HepG2 (cell line): Measurements from ENCODE around the gene HTD2. TPM values are rescaled to one million over a fixed set of nuclear protein-coding genes. Genes with fewer than 3 reads are reported as not detected.

Experiments
- ATF7-NPFF ChIP-seq: sonication (generic); formaldehyde crosslinking; IDR thresholded peaks from 2 replicates; pipeline ENCODE4 v1.8.1; 2023; ENCODE audit warnings: mild to moderate bottlenecking, low read depth, missing genetic modification reagents, moderate library complexity
- DRAP1 ChIP-seq: IDR thresholded peaks from 2 replicates; pipeline ENCODE4 v1.6.1; 2016; ENCODE audit warnings: missing genetic modification reagents, missing compliant biosample characterization
- ETV6 ChIP-seq: sonication (generic); formaldehyde crosslinking; conservative IDR thresholded peaks from 2 replicates; pipeline ENCODE4 v1.4.0; 2020; ENCODE audit warnings: missing genetic modification reagents
- KDM2A ChIP-seq: sonication (generic); formaldehyde crosslinking; IDR thresholded peaks from 2 replicates; pipeline ENCODE4 v1.4.0; 2020; ENCODE audit warnings: low read depth, missing genetic modification reagents, borderline replicate concordance
- KLF16 ChIP-seq, 2 experiments: sonication (generic) in 1 of 2; formaldehyde crosslinking in 1 of 2; IDR thresholded peaks; 2 replicates each; pipeline versions ENCODE4 v1.6.1 to v1.8.0; 2016 to 2023; ENCODE audit warnings: missing genetic modification reagents in 2 of 2, missing compliant biosample characterization in 1 of 2
- KLF6 ChIP-seq: IDR thresholded peaks from 2 replicates; pipeline ENCODE4 v1.8.0; 2016; ENCODE audit warnings: missing biosample characterization, missing genetic modification reagents
- MTF2 ChIP-seq: sonication (generic); formaldehyde crosslinking; IDR thresholded peaks from 2 replicates; pipeline ENCODE4 v1.5.0; 2020; ENCODE audit warnings: missing genetic modification reagents, borderline replicate concordance
- MXD3 ChIP-seq: IDR thresholded peaks from 2 replicates; pipeline ENCODE4 v1.6.1; 2016; ENCODE audit warnings: mild to moderate bottlenecking, missing biosample characterization, missing genetic modification reagents
- PHB2 ChIP-seq: fragments of 450-650 bp; IDR thresholded peaks from 2 replicates; pipeline ENCODE4 v1.6.1; 2018; ENCODE audit not compliant: partially characterized antibody
- POLR2G ChIP-seq: fragments of 200-400 bp; formaldehyde crosslinking; IDR thresholded peaks from 2 replicates; pipeline ENCODE4 v1.6.1; 2018; ENCODE audit warnings: mild to moderate bottlenecking, low read depth, low read length, moderate library complexity
- RFX3 ChIP-seq: IDR thresholded peaks from 2 replicates; pipeline ENCODE4 v1.6.1; 2016; ENCODE audit warnings: missing biosample characterization, missing genetic modification reagents
- RXRA ChIP-seq: sonication (generic); formaldehyde crosslinking; IDR thresholded peaks from 2 replicates; pipeline ENCODE4 v1.5.1; 2020; ENCODE audit warnings: missing genetic modification reagents
- TARDBP ChIP-seq: sonication (generic); formaldehyde crosslinking; IDR thresholded peaks from 2 replicates; pipeline ENCODE4 v1.8.0; 2022; ENCODE audit warnings: mild to moderate bottlenecking, missing genetic modification reagents
- ZBTB2 ChIP-seq: sonication (generic); formaldehyde crosslinking; IDR thresholded peaks from 2 replicates; pipeline ENCODE4 v1.8.0; 2022; ENCODE audit warnings: low read depth, missing genetic modification reagents
- ZBTB7A ChIP-seq: sonication (generic); formaldehyde crosslinking; IDR thresholded peaks from 2 replicates; pipeline ENCODE4 v1.8.0; 2022; ENCODE audit warnings: mild to moderate bottlenecking, missing genetic modification reagents
- ZKSCAN5 ChIP-seq: sonication (generic); formaldehyde crosslinking; IDR thresholded peaks from 2 replicates; pipeline ENCODE4 v1.5.1; 2020; ENCODE audit warnings: mild to moderate bottlenecking, missing genetic modification reagents
- ZNF225 ChIP-seq: sonication (generic); formaldehyde crosslinking; IDR thresholded peaks from 2 replicates; pipeline ENCODE4 v1.4.0; 2020; ENCODE audit warnings: mild to moderate bottlenecking, missing genetic modification reagents
- ZNF337 ChIP-seq: sonication (generic); formaldehyde crosslinking; IDR thresholded peaks from 2 replicates; pipeline ENCODE4 v1.5.1; 2020; ENCODE audit warnings: missing genetic modification reagents, low read depth, mild to moderate bottlenecking, borderline replicate concordance
- ZNF432 ChIP-seq: sonication (generic); formaldehyde crosslinking; IDR thresholded peaks from 2 replicates; pipeline ENCODE4 v1.5.0; 2020; ENCODE audit warnings: missing genetic modification reagents, mild to moderate bottlenecking, borderline replicate concordance
- ZNF619 ChIP-seq: sonication (generic); formaldehyde crosslinking; IDR thresholded peaks from 2 replicates; pipeline ENCODE4 v1.4.0; 2020; ENCODE audit warnings: mild to moderate bottlenecking, missing genetic modification reagents
- ZNF704 ChIP-seq: sonication (generic); formaldehyde crosslinking; IDR thresholded peaks from 2 replicates; pipeline ENCODE4 v1.8.1; 2023; ENCODE audit warnings: mild to moderate bottlenecking, inconsistent platforms, moderate library complexity, missing genetic modification reagents, borderline replicate concordance
- polyA plus RNA-seq, 8 experiments: library from polyadenylated mRNA; depleted of rRNA in 3 of 8; stranded (reverse) in 7 of 8; unstranded in 1 of 8; fragments of >200 nt; fragmentation: Illumina TruSeq in 4 of 8; extraction: Trizol in 4 of 8; gene quantifications; 2 replicates each; pipeline versions ENCODE4 v1.2.1 to v1.2.3, GENCODE V29; 2011 to 2016; ENCODE audit warnings: low read depth in 4 of 8, missing spikeins in 1 of 8, mixed read lengths in 1 of 8; ENCODE audit not compliant: insufficient read depth in 1 of 8
- total RNA-seq, 5 experiments: library from RNA; depleted of rRNA; stranded (reverse); fragments of >200 nt; fragmentation: Illumina TruSeq; extraction: Trizol; gene quantifications; 2 replicates each; pipeline ENCODE4 v1.2.3, GENCODE V29; 2016; ENCODE audit warnings: low read depth in 1 of 5
- TF ChIP-seq, protein P1 (sequence below): sonication (generic); formaldehyde crosslinking; IDR thresholded peaks from 2 replicates; pipeline ENCODE4 v1.5.0; 2020; ENCODE audit warnings: mild to moderate bottlenecking, missing genetic modification reagents, borderline replicate concordance
- TF ChIP-seq, protein P2 (sequence below): sonication (generic); formaldehyde crosslinking; IDR thresholded peaks from 2 replicates; pipeline ENCODE4 v1.8.0; 2023; ENCODE audit warnings: mild to moderate bottlenecking, missing genetic modification reagents

Gene HTD2
- total and polyA plus RNA-seq, 2 of the 13 experiments (the other 11 are each of a cell fraction or from before 2014, with no cell fraction given): 8.6 to 13.7 TPM

DNA sequence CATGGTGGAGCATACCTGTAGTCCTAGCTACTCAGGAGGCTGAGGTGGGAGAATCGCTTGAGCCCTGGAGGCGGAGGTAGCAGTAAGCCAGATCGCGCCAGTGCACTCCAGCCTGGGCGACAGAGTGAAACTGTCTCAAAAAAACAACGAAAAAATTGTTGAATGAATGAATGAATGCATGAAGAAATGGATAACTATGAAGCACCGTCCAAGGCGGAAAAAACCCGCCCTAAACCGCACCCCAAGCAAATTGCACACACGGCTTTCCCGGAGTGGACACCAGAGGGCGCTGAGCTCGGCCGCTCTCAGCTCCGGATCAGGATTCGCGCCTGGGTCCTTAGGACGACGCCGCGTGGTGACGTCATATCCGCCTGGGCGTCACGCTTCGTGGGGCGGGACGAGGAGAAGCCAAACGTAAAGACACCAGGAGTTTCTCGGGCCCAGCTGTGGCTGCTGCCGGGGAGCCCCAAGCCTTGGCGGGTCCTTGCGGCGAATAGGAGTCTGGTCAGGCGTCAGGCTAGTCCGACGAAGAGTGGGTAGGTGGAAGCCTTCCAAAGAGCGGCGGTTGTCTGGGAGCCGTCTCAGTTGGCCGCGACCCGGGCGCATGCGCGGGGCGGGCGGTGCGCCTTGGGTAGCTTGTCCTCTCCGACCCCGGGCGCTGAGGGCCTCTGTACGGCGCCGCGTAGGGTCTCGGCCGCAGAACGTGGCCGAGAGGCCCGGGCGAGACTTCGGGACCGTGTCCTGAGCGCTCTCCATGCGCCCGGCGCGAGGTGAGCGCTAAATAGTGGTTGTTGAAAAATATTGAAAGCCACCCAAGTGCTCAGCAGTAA, at the start of gene HTD2, which contains the start of gene RPP14 (continued):
- TF ChIP-seq, protein P1, sequence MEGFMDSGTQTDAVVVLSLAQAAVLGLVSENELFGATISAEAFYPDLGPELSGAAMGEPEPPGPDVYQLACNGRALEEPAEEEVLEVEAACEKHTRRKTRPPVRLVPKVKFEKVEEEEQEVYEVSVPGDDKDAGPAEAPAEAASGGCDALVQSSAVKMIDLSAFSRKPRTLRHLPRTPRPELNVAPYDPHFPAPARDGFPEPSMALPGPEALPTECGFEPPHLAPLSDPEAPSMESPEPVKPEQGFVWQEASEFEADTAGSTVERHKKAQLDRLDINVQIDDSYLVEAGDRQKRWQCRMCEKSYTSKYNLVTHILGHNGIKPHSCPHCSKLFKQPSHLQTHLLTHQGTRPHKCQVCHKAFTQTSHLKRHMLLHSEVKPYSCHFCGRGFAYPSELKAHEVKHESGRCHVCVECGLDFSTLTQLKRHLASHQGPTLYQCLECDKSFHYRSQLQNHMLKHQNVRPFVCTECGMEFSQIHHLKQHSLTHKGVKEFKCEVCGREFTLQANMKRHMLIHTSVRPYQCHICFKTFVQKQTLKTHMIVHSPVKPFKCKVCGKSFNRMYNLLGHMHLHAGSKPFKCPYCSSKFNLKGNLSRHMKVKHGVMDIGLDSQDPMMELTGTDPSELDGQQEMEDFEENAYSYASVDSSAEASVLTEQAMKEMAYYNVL (CRISPR knock-in tag): no peak
- TF ChIP-seq TARDBP (CRISPR knock-in tag): peak; percentile 92
- TF ChIP-seq ATF7-NPFF (CRISPR knock-in tag): no peak
- no peak for TF ChIP-seq ZNF432 (CRISPR knock-in tag)
- no peak for TF ChIP-seq ZKSCAN5 (CRISPR knock-in tag)
- TF ChIP-seq DRAP1 (CRISPR knock-in tag): peak; percentile 67
- TF ChIP-seq, protein P2, sequence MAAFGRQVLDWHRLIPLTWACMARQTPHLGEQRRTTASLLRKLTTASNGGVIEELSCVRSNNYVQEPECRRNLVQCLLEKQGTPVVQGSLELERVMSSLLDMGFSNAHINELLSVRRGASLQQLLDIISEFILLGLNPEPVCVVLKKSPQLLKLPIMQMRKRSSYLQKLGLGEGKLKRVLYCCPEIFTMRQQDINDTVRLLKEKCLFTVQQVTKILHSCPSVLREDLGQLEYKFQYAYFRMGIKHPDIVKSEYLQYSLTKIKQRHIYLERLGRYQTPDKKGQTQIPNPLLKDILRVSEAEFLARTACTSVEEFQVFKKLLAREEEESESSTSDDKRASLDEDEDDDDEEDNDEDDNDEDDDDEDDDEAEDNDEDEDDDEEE (CRISPR knock-in tag): peak; percentile 11; the same call in 1 of the 2 replicates
- no peak for TF ChIP-seq MTF2
- TF ChIP-seq ZNF337 (CRISPR knock-in tag): peak; percentile 79; the same call in 1 of the 2 replicates
- 0 out of 2 replicates have a peak, but pooled peaks have one; percentile 61 for TF ChIP-seq ZNF619
- peak; percentile 96 for TF ChIP-seq KDM2A (CRISPR knock-in tag)
- peak; percentile 85; the same call in 1 of the 2 replicates for TF ChIP-seq ETV6 (CRISPR knock-in tag)
- TF ChIP-seq KLF6: peak; percentile 85; the same call in 1 of the 2 replicates
- TF ChIP-seq KLF16 (CRISPR knock-in tag; IDR thresholded peaks at IDR 0.05): peak in 1 of 2 experiments; percentile 81; a peak in 1 of 4 replicates
- TF ChIP-seq MXD3: peak; percentile 87
- peak; percentile 85 for TF ChIP-seq RXRA (CRISPR knock-in tag)
- TF ChIP-seq ZBTB7A (CRISPR knock-in tag): no peak
- TF ChIP-seq RFX3 (CRISPR knock-in tag): peak; percentile 19; the same call in 1 of the 2 replicates
- TF ChIP-seq PHB2: no peak
- TF ChIP-seq ZBTB2 (CRISPR knock-in tag): peak; percentile 17; the same call in 1 of the 2 replicates
- peak; percentile 89 for TF ChIP-seq POLR2G
- peak; percentile 79; the same call in 1 of the 2 replicates for TF ChIP-seq ZNF704 (CRISPR knock-in tag)
- peak; percentile 88; the same call in 1 of the 2 replicates for TF ChIP-seq ZNF225 (CRISPR knock-in tag)
